GM21423 (cell line): Measurements from ENCODE around the gene PDE7B.

Source experiments
- ATAC-seq: cut with Tn5 transposase; IDR thresholded peaks from one replicate; pipeline ENCODE4 v1.9.1; 2021; ENCODE audit warnings: mild to moderate bottlenecking, moderate library complexity; ENCODE audit not compliant: unreplicated experiment

The PDE7B gene

DNA sequence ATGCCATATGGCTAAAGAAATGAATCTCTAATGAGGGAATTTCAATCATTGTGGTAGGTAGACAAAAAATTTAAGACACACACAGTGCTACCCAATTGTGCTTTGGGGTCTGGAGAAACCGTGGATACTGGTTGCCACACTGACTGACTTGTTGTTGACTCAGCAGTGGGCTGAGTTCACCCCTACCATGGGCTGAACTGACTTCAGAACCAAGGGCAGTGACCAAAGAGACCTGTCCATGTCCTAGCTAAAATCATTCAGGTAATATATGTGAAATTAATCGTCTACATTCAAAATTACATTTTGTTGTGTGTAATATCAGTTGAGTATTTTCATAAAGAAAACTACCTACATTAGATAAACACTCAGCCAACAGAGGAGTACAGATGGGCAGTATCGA lies 131.6 kb downstream of the PDE7B start:
- no peak for ATAC-seq

DNA sequence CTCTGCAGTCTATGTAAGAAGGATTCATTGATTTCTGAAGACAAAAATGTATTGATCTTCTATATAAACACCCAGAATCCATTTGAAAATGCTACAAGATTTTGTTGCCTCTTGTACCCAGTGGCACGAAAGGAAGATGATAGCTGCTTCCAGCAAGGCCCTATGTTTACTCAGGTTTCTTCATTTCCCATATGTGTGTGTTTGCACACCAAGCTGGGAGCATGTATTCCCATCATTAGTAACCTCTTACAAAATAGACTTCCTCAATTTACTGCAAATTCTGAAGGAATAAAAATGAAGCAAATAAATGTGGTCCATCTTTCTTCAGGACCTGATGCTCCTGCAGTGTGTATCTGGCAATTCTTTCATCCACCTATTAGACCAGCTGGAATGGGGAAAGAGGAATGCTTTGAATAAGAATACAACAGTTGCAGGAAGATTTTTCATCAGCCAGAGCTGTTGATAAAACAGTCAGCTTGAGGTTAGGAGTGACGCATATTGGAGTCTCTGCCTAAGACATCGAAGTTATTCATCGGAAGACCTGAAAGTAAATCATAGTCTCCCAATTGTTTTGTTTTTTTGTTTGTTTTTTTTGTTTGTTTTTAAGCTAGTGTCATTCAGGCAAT lies 132.3 kb downstream of the PDE7B start:
- ATAC-seq, result no peak

DNA sequence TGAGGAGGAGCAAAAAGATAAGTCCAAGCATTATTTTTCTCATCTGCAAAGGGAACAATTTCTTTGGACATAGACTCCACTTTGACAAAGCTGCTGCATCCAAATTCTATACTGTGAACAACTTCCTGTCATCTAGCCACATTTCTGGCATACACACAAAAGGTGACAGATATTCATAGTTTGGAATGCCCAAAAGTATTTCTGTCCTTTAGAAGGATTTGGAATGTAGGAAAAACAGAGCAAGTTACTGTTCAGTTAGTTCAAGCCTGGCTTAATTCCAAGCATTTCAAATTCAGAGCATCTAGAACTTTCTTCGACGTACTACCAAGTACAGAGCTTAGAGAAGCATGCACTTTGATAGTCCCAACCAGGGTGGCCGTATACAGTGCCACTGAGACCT lies 134.0 kb downstream of the PDE7B start:
- no peak for ATAC-seq

DNA sequence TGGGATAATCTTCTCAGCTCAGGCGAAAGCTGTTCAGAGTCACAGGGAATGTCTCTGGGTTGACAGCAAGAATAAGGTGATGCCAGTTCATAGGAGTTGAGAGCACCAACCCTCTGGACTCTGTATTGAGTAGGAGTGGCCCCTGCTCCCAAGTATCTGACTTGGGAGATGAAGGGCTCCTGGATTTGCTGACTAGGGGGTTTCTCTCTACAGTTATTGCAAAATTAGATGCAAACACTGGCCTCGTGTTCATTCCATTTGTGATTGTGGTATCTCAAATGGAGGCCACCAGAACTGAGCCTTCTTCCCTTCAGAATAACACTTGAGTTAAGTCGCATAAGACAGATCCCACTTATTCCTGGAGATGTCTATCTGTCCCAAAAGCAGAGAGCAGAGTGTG lies 135.7 kb downstream of the PDE7B start:
- no peak for ATAC-seq

DNA sequence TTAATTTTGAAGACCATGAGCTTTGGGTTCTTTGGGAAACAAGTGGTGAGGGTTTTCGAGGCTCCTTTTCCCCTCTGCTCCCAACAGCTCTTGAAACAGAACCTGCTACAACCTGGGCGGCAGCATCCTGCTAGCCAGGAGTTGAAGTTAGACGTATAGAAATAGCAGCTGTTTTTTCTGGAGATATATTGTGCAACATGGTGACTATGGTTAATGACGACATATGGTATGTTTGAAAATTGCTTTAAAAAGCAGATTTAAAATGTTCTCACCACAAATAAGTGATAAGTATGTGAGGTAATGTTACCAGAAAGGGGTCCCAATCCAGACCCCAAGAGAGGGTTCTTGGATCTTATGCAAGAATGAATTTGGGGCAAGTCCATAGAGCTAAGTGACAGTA lies 138.9 kb downstream of the PDE7B start:
- ATAC-seq, result no peak

DNA sequence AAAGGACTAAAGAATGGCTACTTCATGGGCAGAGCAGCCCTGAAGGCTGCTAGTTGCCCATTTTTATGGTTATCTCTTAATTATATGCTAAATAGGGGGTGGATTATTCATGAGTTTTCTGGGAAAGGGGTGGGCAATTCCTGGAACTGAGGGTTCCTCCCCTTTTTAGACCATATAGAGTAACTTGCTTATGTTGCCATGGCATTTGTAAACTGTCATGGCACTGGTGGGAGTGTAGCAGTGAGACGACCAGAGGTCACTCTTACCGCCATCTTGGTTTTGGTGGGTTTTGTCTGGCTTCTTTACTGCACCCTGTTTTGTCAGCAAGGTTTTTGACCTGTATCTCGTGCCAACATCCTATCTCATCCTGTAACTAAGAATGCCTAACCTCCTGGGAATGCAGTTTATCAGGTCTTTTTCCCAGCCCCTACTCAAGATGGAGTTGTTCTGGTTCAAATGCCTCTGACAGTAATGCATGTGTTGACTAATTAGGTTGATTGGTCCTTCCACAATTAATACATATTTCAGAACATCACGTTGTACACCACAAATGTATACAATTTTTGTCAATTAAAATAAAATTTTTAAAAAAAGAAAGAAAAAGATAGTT lies 139.5 kb downstream of the PDE7B start:
- no peak for ATAC-seq

DNA sequence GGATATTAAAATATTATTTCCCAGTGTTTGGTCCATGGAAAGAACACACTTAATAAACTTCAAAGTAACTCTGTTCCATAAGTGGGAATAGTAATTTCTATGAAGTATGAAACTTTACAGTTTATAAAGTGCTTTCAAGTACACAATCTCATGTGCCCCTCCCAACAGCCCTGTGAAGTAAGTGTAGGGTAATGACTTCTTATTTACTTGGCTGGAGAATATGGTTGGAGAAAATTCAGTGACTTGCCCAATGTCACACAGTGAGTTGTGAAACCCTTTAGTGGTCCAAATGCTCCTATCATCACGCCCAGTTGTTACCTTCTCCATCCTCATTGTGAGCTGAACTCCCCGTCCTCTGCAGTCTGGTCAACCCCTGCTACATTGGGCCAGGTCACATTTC lies 141.2 kb downstream of the PDE7B start:
- ATAC-seq, result no peak

DNA sequence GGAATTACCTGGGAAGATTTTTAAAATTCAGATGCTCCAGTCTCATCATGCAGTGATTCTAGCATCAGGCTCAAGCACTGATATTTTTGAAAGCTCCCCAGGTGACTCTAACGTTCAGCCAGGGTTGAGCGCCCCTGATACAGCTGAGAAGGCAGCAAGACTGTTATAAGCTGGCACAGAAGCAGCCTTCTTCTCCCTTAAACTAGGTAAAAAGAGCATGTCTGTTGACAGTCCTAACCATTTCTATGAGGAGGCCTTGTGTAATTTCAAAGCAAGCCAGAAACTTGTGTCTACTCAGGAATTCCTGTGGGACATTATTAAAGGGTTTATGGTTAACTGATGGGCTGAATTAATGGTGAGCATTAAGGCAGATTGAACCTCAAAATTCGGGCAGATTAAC lies 141.9 kb downstream of the PDE7B start:
- ATAC-seq, result no peak

DNA sequence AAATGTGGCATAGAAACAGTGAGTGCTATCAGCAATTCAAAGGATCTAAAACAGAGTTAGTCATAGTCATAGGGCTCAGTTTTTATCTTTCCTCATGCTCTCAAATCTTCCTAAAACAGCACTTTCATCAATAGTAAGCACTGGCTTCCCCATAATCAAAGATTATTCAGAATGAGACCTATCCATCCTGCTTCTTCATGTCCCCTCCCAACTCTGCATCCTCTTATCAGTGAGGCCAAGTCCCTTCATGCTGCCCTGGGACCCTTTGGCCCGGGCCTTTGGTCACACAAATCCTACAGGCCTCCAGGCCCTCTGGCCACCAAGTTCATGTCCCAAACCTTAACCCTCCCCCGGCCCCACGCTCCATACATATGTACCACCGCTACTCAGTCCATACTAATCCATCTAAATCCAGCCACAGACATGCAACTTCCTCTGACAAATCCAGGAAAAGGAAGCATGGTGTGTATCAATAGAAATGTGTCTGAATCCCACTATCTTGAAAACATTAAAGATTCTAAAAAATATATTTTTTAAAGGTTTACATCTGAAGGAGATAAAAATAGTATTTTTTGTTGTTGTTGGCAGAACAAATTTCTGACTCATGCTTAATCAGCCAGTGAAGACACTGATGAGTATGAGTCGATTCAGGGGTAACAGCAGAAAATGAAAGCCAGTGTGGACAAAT lies 143.5 kb downstream of the PDE7B start:
- ATAC-seq, result no peak

DNA sequence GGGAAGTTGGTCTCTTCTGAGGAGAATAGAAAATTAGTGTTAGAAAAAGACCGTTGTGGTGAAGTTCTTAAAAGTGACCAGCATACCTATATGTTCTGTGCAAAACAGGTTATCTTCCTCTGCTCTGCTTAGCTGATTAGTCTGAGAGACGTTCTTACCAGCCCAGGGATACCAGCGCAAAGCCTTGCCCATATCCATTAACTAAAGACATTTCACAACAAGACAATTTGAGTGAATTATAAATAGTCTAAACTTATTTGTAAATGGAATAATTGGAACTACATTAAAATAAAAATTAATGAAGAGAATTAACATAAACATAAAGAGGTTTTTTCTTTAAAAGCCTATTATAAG lies 144.0 kb downstream of the PDE7B start:
- no peak for ATAC-seq

DNA sequence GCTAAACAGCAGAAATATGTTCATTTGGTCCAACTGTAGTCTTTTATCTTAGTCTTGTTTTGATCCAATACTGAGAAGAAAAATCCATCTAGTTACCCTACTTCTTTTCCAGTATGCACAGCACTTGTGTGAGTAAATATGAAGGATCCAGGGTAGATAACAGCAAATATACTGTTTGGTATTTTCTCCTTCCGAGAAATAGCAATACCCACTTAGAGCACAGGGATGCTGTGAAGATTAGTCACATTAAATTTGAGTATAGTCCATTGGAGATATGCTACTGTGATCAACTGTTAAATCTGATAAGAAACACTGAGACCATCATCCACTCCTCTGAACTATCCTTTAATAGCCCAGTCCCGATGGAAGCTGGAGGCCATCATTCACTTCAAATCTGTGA lies 145.2 kb downstream of the PDE7B start:
- ATAC-seq, result no peak

DNA sequence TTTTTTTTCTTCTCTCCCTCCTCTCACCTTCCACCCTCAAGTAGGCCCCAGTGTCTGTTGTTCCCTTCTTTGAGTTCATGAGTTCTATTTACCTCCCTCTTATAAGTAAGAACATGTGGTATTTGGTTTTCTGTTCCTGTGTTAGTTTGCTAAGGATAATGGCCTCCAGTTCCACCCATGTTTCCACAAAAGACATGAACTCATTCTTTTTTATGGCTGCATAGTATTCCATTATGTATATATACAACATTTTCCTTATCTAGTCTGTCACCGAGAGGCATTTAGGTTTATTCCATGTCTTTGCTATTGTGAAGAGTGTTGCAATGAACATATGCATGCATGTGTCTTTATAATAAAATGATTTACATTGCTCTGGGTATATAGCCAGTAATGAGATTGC lies 147.9 kb downstream of the PDE7B start:
- no peak for ATAC-seq

DNA sequence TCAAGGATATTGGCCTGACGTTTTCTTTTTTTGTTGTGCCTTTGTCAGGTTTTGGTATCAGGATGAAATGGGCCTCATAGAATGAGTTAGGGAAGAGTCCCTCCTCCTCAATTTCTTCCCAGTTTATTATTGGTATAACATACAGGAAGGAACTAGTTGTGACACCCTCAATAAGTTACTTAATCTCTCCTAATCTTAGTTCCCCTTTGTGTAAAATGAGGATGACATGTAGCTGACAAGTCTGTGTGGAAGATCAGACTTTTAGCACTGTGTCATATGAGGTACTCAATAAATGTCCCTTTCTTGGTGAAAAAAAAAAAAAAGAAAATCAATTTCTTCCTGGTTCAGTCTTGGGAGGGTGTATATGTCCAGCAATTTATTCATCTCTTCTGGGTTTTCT lies 155.8 kb downstream of the PDE7B start:
- ATAC-seq, result no peak

DNA sequence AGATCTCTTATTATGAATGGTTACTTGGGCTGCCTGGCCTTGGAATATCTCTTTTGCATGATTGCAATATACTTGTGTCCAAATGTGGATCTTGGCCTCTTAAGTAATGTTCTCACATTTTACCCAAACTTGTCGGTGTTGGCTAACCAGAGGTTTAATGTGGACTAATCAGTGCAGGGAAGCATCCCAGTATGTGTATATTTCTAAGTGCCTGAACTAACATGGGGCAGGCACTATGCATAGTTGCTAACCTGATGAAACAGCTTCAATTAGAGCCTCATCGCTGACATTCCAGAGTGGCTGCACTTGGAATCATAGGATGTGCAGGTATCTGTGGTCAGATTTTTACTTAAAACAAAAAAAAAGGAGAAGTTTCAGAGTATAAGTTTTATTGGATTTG lies 160.0 kb downstream of the PDE7B start:
- ATAC-seq, result no peak

DNA sequence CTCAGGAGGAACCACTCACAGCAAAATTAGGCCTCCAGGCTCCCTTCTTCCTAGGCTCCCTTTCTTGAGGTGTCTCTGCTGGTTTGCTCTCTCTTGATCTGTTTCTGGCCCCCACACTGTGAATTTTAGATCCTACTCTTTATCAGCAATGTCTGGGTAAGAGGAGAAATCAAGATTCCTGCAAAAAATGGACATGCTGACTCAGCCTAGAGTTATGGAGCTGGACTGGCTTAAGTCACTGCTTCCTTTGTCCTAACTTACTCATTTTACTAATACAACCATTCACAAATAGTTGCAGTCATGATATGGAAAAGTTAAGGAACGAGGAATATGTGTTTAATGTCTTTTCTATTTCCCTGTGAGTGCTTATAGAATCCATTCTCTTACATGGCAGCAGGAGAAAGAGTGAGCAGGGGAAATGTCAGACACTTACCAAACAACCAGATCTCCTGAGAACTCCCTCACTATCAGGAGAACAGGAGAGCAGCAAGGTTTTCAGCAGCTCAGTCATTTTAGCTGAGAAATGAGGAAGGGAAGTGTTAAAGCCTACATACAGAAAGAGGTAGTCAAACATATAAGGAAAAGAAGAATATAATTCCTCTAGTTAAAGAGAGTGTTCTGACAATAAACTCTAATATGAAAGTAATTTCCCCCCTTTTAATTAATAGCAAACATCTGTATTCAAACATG lies 160.8 kb downstream of the PDE7B start:
- no peak for ATAC-seq

DNA sequence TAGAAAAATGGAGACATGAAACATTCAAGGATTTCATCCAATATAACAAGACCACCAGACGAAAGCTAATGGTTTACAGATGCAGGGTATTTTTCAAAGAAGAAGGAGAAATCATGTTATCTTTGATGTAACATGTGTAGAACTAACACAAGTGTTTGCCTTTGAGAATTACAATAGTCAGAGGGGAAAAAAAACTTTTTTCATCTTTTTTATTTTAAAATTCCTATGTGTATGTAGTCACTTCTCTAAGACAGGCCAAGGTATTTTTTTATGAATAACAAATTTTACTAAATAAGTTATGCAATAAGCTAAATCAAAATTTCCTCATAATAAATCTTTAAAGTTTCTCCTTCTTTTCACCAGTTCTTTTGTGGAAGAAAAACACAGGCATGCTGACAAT lies 161.4 kb downstream of the PDE7B start:
- no peak for ATAC-seq

DNA sequence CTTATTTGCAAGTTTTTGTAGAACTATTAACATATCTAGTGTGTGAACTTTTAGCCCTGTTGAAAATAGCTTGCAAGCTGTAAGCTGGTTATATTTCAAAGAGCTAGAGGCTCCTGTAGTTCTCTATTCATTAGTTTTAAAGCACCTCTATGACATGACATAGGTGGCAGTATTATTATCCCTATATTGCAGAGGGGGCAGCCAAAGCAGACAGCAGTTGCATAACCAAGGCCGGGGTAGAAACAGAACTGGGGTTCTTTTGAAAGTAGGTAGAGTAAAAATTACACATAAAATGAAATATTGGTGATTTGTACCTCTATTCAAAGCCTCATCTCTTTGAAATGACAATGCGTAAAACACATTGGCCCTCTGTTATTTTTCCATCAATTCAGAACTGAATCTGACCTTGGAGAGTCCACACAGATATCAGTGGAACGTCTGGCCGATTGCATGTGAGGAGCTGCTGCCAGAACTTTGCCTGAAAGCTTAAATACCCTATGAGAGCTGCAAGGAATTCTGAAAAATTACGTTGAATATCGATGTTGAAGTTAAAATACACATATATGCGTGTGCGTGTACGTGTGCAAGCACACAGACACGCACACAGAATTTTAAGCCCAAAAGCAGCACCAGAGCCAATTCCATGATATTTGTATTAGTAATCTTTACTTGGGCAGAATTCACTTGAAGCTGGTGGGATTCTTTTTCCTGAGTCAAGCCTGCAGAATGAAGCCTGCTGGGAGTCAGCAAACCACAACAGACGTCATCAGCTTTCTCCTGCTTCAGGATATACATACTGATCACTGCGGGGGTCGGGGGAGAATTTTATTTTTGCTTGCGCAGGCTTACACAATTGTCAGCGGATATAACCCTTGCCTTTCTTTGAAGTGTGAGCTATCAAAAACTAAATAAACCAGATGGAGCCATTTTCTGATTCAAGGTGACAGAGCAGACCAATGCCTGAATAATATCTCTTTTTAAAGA lies 163.2 kb downstream of the PDE7B start:
- no peak for ATAC-seq

DNA sequence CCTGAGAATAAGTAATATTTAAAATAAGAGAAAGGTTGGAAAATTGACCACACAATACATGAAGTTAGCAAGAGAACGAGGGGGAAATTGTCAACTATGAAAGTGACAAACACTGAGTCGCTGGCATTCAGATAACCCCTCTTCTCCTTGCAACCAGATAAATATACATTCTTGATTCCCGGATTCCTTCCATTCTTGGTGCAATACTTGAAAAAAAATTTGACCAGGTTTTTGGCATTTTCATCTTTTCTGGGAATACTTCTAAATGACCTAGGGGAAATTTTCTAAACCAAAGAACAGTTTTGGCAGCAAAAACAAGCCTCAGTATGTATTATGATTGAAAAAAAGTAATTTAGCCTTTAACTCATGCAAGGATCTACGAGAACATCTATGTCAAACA lies 164.0 kb downstream of the PDE7B start:
- ATAC-seq, result no peak

DNA sequence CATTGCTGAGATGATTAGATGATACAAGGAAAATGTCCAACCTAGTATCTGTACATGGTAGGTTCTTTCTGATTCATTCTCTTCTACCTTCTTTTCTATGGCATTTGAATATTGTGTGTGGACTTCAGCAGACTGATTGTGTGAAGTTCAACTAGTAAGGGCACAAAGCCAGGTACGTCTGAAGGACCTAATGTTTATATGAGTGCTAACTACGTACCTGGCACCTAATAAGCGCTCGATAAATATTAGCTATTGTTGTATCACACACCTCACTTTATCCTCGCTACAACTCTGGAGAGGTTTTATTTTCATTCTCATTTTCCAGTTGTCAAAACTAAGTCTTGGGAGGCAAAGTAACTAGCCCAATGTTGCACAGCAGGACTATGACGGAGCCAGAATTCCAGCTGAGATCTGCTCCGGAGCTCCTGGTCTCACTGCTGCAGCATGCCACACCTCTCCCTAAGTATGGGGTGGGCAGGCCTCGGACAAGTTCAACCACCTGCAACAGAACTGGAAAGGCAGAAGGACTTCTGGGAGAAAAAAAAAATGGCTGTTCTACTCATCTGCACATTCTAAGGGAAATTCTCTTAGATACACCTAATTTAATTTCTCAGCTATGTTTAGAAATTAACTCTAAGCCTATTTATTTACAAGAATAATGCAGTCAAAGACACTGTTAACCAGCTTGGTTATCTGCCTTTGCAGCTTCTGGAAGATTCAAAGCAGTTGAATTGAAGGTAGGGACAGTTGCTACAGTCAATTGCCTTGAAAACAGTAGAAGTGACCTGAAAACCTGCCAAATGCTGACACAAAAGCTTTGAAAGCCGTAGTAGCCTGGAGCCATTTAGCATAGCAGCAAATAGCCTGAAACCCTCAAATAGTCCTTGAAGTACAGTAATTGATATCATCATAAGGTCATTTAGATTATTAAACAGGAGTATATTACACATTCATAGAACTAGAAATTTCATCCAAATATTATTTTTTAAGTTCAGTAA lies 165.0 kb downstream of the PDE7B start:
- no peak for ATAC-seq

DNA sequence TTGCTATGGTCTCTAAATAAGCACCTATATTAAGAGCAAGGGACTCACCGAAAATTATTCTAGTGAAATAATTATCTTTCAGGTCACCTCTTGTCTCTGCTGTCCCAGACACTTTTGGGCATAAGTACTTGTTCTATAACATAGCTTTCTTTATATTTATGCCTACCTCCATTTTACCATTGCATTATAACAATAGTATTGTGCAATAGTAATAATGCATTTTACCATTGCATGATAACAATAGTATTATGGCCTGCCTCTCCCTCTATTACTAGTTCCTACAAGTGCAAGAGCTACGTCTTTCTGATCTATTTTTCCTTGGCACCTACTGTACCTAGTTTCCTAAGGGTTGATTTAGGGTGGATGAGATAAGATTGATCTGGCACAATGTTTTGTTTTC lies 169.2 kb downstream of the PDE7B start:
- no peak for ATAC-seq
